GM18907 (cell line): ENCODE data around the gene GRIA3.
"Not testable (repeated sequence)": the region's sequence is repeated elsewhere in the genome, so short reads cannot be mapped to it uniquely, and the experiment has no call there.

ENCODE experiments used
- ATAC-seq: cut with Tn5 transposase; IDR thresholded peaks from one replicate; pipeline ENCODE4 v1.9.1; 2021; ENCODE audit warnings: mild to moderate bottlenecking, moderate library complexity; ENCODE audit not compliant: unreplicated experiment

The GRIA3 gene

DNA sequence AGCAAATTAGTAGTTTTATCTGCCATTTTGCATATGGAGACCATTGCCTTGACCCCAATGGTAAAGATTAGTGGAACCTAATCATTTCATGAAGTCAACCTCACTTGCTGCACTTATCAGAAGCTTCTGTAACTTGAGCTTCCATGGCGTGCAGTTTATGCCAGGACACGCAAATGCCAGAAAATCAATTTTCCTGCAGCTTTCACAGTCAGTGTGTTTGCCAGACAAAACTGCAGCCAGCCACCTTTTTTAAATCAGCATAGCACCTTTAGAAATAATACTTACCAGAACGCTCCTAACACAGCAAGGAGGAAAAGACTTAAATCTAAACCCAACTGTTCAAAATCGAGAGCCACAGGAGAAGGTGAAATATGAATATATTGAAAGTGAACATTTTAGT, 265.3 kb downstream of the GRIA3 start:
- ATAC-seq: no peak

DNA sequence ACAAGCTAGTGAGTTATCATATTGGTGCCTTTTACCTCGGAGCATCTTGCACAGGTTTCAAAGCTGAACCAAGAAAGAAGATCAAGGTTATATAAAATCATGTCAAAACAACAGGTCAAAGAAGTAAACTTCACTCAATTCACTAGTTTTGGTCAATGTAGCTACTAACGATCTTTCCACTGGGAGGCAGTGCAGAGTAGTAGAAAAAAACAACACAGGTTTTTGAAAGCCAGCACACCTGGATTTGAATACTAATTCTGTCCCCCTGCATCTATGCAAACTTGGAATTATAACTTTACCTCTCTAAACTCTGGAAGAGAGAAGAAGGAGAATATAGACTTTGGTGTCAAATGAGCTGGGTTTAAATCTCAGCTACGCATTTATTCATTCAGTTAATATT, 266.1 kb downstream of the GRIA3 start:
- ATAC-seq: no peak

DNA sequence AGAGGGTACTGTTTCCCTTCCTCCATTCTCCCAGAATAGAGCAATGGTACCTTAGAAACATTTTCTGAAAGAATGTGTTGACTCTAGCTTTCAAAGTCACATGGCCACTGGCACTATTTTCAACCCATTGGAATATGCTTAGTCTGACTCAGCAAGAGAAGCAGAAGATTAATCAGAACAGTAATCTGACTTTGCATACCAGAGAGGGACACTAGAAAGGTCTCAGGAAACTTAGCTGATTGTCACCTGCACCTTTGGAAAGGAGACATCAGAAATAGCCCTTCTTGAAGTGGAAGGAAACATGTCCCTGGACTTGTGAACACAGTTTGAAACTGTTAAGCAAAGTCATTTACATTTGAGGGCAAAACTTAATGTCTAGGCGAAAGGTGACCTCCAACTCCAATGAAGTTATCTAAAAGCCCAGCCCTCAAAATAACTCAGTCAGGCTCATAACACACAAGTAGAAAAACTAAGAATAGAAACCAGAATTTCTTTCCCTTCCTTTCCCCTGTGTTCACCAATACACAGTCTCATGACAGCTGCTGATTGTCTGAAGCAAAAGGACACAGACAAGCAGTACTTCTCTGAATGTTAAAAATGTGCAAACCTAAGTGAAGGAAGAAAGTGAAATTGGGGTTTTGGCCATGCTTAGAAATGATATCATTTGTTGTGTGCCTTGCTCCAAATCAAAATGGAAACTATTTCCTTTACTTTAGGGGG, 270.8 kb downstream of the GRIA3 start:
- ATAC-seq: no peak

DNA sequence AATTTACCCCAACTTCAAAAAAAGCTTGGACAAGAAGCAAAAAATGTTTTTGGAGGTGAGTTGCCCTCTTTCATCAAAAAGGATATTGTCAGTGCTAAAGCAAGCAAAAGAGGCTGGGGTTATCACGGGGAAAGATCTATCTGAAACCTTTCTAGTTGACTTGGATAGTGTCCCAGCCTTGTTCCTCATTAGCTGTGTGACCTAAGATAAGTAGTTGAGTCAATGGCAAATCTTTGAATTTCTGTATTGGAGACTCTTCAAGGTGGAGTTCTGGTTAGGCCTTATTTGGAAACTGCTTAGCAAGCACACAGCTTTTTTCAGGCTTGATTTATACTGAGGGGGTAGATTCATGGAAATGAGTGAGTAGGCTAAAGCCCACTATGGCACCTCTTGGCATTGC, 271.6 kb downstream of the GRIA3 start:
- no peak for ATAC-seq

DNA sequence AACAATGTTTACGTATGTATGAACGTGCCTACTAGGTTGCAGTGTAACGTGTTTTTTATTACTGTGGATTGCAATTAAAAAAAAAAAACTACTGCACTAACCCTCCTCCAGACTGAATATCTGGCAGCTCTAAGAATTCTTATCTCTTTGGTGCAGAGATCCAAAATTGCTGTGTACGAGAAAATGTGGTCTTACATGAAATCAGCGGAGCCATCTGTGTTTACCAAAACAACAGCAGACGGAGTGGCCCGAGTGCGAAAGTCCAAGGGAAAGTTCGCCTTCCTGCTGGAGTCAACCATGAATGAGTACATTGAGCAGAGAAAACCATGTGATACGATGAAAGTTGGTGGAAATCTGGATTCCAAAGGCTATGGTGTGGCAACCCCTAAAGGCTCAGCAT, 280.6 kb downstream of the GRIA3 start:
- no peak for ATAC-seq

DNA sequence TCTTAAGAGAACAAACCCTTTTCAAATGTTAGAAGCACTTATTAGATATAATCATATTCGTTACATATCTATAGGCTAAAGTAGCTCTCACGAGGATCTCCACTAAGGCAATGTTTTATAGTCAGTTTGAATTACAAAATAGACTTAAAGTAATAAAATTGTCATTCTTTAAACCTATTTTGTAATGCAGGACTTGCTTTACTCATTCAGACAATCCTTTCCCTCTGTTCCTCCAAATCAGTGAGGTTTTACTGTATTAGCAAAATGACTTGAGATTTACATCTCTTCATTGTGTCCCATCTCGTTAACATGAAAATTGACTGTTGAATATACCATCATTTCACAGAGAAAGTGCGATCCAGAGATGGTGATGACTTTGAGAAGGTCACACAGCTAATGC, 284.4 kb downstream of the GRIA3 start:
- ATAC-seq: no peak

DNA sequence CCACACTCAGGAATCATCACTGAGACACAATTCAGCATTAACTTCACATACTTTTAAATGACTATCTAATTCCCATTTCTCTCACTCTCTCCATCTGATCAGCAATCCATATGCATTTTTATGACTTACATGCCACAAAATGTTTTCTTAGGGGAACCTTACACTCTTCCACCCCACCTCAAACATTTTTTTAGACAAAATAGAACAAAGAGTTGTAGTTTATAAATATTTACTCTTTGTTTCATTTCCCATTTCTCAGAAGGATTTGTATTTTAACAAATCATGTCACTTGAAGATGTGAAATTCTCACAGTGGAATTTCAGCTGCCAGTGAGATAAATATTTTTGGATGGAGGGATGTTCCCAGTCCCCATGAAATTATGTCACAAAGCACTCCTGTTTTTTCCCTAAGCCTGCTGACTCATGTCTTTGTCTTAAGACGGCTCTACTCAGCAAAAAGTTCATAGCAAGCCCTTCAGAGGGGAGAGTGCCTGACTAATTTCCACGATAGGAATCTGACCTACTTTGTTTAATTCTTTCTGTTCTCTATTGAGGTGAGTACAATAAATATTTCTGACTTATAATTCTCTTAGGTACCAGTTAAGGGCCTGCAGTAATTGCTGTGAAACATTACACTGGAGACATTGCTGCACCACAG, 291.1 kb downstream of the GRIA3 start:
- ATAC-seq: no peak

DNA sequence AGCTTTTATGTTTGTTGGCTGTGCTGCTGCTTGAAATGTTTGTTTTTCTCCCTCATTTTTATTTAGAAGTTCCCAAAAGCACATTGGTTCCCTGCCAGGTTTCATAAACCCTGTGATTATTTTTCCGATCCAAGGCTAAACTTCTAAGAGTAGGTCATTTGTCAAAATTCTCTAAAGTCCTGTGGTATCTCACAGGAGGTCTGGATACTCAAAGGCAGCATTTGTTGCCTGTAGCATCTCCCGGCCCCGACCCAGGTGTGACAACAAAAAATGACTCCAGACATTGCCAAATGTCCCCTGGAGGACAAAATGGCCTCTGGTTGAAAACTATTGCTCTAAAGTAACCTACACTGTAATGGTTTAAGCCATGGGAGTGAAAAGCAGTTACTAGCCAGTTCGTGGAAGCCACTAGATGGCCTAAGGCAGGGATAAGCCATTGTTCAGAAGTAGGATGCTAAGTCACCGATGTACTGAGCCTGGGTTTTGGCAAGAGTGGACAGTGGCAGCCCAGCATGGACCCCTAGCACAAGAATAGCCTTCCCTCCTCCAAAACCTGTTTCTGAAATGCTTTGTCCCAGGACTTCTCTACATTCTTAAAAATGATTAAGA, 292.6 kb downstream of the GRIA3 start:
- no peak for ATAC-seq

DNA sequence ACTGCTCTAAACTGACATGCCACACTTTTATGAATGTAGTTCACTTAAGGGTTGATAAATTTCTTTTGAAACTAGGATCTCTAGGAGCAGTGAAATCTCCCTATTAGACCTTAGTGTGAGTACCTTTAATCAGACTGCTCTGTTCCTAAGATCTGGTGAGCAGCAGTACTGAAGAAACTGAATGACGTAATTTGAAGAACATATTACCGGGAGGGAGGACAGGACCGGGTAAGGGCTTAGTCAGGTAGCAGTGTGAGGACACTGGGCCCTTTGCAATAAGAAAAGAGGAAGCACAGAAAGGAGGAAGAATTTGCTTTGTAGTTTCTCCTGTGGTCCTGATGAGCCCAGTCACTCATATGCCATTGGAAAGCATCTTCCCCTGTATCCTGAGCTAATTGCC, 293.6 kb downstream of the GRIA3 start:
- no peak for ATAC-seq

DNA sequence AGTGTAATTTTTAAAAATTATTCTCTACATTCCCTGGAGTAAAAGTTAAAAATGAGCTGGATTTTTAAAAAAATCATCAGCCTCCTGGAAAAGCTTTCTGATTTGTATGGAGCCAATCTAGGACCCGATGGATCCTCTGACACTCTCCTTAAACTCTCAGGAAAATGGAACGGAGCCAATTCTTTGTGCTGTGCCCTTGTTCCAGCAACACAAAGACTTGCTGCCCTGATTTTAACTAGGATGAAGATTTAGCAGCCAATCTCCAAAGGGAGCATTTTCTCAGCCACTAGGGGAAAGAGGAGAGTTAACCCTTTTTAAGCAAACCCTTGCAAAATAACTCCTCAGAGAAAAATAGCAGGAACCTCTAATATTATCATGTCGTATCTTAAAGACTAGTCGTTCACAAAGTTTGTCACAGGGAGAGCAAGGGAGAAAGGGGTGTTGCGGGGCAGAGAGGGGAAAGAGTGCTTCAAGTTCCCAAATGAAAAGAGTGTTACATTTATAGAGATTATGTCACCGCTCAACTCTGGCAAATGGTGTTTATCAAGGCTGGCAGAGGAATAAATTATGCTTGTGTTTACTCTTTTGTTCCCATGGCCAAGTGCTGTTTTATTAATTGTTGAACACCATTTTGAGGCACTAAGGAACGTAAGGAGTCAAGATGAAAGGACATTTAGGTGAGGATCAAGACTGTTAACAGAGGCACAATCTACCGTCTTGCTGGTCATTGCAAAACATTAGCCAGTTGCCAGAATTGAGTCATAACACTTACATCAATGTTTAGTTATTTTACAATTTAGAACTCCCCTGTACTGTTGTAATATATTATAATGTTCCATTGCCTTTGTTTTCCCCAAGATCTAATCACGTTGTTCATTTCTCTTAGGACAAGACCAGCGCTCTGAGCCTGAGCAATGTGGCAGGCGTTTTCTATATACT, 298.1 kb downstream of the GRIA3 start:
- no peak for ATAC-seq

DNA sequence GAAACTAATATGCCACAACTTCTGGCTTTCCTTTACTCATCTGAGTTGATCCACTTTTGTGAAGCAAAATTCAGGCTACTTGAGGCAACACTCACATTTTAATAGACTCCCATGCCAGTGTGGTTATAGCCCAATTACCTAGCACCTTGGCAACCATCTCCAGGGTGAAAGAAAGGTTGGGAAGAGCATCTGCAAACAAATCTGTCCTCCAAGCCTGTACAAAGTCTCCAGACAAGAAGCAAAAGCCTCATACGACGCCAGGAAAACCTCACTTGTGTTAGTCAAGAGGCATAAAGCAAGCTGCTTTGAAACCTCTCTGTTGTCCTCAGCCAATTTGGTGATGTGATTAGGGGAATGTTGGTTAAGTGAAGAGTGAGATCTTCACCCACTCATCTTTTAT, 302.2 kb downstream of the GRIA3 start:
- ATAC-seq: no peak

DNA sequence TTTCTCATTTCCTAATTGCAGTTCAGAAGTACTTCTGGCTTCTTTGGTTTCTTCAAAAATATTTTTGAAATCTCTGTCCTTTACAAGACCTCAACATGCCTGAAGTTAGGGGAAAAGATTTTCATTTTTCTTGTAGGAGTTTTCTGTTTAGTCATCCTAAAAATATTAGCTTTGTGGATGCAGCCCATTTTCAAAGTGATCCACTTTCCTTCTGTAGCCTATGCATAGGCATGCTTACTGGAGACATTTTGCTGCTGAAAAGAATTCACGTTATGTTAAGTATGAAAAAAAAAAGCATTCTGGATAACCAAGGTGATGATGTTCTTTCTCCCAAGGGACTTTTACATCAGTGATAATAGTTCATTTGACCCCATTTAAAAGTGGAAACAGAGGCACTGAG, 303.2 kb downstream of the GRIA3 start:
- ATAC-seq: no peak

DNA sequence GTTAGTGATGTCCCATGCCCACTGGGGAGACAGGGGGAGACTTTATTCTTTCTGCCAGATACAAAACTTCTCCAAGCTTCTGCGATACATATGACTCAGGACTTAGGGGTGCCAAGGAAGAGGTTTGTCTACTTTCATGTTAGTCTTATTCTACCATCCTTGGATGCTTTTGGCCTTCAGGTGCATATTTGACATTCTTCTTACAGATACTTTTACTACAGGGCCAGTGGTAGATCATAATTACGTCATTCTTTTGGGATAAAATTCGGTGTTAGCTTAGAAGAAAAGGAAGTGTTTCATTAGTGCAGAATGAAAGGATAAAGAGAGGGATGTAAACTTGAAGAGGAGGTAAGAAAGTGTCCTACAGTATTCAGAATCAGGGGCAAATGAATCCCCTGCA, 303.6 kb downstream of the GRIA3 start:
- ATAC-seq: no peak

DNA sequence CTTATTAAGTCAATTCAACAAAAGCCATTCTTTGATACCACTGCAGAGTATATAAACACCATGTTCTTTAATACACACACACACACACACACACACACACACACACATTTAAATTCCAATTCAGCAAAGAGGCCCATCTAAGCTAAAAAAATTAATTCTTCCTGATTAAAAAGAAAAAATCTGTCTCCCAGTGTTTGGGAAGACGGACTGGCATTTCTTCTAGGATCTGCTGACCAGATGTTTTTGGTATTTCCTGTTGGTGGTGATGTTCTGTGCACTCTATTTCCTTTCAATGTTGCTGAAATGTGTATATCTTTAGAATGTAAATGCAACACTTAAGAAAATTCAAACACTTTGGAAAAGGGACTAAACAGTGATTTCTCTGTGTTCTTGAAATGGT, 304.9 kb downstream of the GRIA3 start:
- no peak for ATAC-seq

DNA sequence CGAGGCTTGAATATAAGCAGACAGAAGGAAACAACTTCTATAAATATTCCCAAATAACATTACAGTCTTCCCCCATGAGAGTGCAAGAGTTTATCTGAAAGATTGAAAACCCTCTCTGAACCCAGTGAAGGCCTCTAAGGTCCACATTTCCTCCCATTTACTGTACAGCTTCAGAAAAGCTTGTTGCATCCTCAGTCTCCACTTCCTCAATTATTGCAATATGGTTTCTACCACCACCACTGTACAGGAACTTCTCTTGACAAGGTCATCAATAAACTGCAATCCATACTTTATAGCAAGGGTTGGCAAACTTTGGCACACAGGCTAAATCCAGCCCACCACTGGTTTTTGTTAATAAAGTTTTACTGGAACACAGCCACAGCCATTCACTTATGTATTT, 309.8 kb downstream of the GRIA3 start:
- no peak for ATAC-seq

DNA sequence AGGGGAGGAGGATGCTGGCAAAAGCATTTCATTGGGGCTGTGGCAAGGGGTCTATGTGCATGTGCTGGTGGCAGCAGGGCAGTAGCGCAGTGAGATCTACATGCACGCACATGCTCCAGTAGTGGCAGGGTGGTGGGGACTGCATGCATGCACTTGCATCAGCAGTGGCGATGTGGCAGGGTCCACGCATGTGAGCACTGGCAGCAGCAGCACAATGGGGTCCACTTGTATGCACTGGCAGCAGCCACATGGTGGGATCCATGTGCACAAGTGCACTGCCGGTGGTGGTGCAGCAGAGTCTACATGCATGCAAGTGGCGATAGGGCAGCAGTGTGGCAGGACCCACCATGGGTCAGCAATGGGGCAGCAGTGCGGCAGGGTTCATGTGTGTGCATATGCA, 315.7 kb downstream of the GRIA3 start:
- no peak for ATAC-seq

DNA sequence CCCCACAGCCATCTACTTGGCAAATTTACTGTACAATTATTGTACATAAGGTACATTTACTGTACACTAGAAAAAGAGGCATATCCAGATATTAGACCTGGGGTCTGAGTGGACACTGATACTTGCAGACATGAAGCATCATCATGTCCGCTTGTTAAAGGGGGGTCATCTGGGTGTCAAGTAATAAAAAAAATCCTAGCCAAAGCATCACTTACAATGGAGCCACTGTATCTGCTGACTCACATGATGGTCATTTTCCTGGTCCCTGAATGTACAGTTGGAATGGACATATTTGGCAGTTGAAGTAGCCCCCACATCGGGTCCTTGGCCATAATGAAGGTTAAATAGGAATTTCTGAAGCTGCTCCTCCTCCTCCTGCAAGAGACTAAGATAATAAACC, 320.0 kb downstream of the GRIA3 start:
- no peak for ATAC-seq

DNA sequence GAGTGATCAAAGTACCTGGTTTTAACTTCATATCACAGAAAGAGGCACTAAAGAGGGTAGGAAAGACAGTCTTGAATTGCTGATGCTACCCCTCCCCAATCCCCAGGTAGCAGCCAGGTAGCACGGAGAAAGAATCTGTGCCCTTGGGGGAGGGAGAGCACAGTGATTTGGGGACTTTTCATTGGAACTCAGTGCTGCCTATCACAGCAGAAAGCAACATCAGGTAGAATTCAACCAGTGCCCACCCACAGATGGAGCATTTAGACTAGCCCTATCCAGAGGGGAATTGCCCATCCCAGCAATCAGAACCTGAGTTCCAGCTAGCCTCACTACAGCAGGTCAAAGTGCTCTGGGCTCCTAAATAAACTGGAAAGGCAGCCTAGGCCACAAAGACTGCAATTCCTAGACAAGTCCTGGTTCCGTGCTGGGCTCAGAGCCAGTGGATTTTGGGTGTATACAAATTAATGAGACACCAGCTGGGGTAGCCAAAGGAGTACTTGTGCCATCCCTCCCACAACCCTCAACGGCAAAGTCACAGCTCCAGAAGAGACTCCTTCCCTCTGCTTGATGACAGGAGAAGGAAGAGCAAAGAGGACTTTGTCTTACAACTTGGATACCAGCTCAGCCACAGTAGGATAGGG, 320.7 kb downstream of the GRIA3 start:
- no peak for ATAC-seq

DNA sequence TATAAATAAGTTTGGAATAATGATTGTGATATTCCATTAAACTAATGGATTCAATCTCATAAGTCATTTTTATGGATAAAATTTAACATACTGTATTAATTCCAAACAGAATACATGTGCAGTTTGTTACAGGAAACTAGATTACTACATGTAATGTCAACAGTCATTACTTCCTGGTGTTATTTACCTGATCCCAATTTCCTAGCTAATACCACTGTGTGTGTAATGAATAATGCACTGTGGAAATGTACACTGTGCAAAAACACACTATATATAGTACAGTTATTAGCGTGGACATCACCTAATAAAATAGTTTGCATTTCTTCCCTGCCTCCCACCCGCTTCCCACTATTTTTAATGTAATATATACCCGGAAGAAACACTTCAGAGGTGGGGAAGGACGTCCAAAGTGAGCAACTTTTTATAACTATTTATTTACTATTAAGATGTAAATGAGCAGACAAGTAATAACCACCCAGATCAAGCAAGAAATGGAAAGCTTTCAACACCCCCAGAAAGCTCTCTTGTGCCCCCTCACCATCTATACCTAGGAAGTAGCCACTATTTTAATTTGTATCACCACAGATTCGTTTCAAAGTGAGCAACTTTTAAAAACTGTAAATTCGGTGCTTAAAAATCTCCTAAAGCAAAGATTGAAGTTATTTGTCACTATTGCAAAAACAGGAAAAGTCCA, 329.7 kb downstream of the GRIA3 start:
- no peak for ATAC-seq

DNA sequence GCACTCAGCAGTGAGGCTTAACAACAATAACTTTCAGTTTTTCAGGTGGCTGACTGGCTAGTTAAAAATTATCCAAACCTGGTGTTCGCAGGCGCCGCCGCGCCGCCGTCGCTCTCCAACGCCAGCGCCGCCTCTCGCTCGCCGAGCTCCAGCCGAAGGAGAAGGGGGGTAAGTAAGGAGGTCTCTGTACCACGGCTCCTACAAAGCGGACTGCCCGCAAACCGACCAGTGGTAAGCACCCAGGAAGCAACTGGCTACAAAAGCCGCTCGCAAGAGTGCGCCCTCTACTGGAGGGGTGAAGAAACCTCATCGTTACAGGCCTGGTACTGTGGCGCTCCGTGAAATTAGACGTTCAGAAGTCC, 330.2 kb downstream of the GRIA3 start:
- not testable (repeated sequence) for ATAC-seq
